Vagina (tissue), 2 donors: ENCODE results near the gene ARHGEF39.

Experiments used
- POLR2A ChIP-seq, 2 donors: fragments of 450-650 bp; IDR thresholded peaks; one replicate each; pipeline ENCODE4 v1.6.1; 2017; ENCODE audit warnings: antibody characterized with exemption in 2 of 2, mild to moderate bottlenecking in 2 of 2, moderate library complexity in 2 of 2
- POLR2AphosphoS5 ChIP-seq, 2 donors: sonication (generic); formaldehyde crosslinking; IDR thresholded peaks; one replicate each; pipeline ENCODE4 v1.9.0; 2017; ENCODE audit warnings: antibody characterized with exemption in 2 of 2, mild to moderate bottlenecking in 2 of 2, low read depth in 1 of 2; ENCODE audit not compliant: insufficient read depth in 1 of 2
- TF ChIP-seq, protein P1 (sequence below), 3 experiments: fragments of 450-650 bp in 2 of 3; fragments of 200-600 bp in 1 of 3; sonication (generic) in 1 of 3; IDR thresholded peaks; one replicate each; pipeline ENCODE4 v1.5.1; 2017 to 2019; ENCODE audit warnings: antibody characterized with exemption in 3 of 3, mild to moderate bottlenecking in 2 of 3, moderate library complexity in 2 of 3

DNA sequence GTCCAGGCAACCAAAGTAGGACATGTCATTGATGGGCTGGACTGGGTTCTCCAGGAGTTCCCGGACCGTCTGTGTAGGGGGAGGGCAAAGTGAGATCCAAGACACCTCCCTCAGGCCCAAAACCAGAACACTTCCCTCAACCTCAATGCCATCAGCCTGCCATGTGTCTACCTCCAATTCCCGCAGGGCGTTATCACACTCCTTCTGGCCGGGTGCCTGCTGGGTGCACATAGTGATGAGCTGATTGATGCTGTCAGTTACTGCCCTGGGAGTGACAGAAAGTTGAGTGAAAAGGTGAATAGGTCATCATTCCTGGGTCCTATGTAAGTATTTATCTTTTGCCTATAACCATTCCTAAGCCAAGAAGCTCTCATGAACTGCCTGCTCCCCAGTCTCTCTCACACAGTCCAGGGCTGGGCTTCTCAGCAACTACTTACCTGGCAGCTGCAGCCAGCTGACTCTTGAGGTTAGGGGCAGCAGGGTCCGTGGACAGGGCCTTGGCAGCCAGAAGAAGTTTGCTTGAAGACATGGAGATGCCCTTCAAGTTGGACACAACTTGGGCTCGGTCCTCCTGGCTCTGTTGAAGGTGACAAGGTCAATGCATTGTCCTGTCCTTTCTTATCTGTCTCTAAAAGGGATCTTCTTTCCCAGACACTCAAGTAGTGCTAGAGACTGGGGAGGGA is 46.0 kb upstream of the ARHGEF39 start:
- TF ChIP-seq, protein P1, sequence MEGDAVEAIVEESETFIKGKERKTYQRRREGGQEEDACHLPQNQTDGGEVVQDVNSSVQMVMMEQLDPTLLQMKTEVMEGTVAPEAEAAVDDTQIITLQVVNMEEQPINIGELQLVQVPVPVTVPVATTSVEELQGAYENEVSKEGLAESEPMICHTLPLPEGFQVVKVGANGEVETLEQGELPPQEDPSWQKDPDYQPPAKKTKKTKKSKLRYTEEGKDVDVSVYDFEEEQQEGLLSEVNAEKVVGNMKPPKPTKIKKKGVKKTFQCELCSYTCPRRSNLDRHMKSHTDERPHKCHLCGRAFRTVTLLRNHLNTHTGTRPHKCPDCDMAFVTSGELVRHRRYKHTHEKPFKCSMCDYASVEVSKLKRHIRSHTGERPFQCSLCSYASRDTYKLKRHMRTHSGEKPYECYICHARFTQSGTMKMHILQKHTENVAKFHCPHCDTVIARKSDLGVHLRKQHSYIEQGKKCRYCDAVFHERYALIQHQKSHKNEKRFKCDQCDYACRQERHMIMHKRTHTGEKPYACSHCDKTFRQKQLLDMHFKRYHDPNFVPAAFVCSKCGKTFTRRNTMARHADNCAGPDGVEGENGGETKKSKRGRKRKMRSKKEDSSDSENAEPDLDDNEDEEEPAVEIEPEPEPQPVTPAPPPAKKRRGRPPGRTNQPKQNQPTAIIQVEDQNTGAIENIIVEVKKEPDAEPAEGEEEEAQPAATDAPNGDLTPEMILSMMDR (IDR thresholded peaks at IDR 0.05): no peak
- TF ChIP-seq POLR2AphosphoS5 (IDR thresholded peaks at IDR 0.05; ENCODE audit: insufficient read depth in 1 of 2, low read depth in 1 of 2) (no peak), POLR2A (IDR thresholded peaks at IDR 0.05) (no peak)
